Endothelial cell of umbilical vein (primary cell): ENCODE data around the gene ASB11. TPM values are rescaled to one million over a fixed set of nuclear protein-coding genes. Genes with fewer than 3 reads are reported as not detected.

Experiments
- BruUV-seq: library from RNA; stranded (reverse); fragments of 400-500 nt; replicated peaks from 2 replicates; lab custom pipeline; 2021; lab: Mats Ljungman, UMichigan
- CTCF ChIA-PET: fragments of 300-600, 350-600 bp; sonication (Branson Sonifier 250); formaldehyde crosslinking; loops from one replicate; lab custom pipeline; 2021; ENCODE audit warnings: antibody characterized with exemption, inconsistent platforms; lab: Charles Lee
- POLR2A ChIA-PET: fragments of 300-600, 350-600 bp; sonication (Branson Sonifier 250); formaldehyde crosslinking; loops from one replicate; lab custom pipeline; 2021; ENCODE audit warnings: antibody characterized with exemption, inconsistent platforms; lab: Charles Lee
- DNase-seq: peaks from one replicate; pipeline ENCODE4 v3.0.0-alpha.2; 2011; ENCODE audit warnings: low read depth, low spot score
- FAIRE-seq: peaks from 2 replicates; lab custom pipeline; 2011; peaks lifted over from hg19 to GRCh38; lab: Jason Lieb, UNC
- H2AFZ ChIP-seq: 2 replicates; pipeline ENCODE4 v1.6.0; 2012; ENCODE audit warnings: low read depth, low read length, control low read depth, inconsistent platforms
- H3K27ac ChIP-seq: 2 replicates; pipeline ENCODE4 v1.5.1; 2011; ENCODE audit warnings: low read depth, mild to moderate bottlenecking, control low read depth, low read length, moderate library complexity; ENCODE audit not compliant: insufficient read depth
- H3K27me3 ChIP-seq, 2 experiments: 2 replicates each; pipeline versions ENCODE4 v1.6.0 to v1.6.1; 2011; ENCODE audit warnings: low read length in 2 of 2, mixed read lengths in 1 of 2; ENCODE audit not compliant: control insufficient read depth in 2 of 2, insufficient read depth in 2 of 2
- H3K36me3 ChIP-seq, 2 experiments: 2 replicates in 1 of 2; 3 replicates in 1 of 2; pipeline ENCODE4 v1.5.1; 2011; ENCODE audit warnings: low read length in 2 of 2, mild to moderate bottlenecking in 1 of 2, moderate library complexity in 1 of 2; ENCODE audit not compliant: control insufficient read depth in 2 of 2, insufficient read depth in 2 of 2; ENCODE audit errors: extremely low read depth in 1 of 2
- H3K4me1 ChIP-seq: 3 replicates; pipeline ENCODE4 v1.5.1; 2011; ENCODE audit warnings: mild to moderate bottlenecking, low read length; ENCODE audit not compliant: control insufficient read depth, insufficient read depth; ENCODE audit errors: extremely low read depth
- H3K4me2 ChIP-seq: 2 replicates; pipeline ENCODE4 v1.6.1; 2011; ENCODE audit warnings: low read length, control low read depth, mixed read lengths; ENCODE audit not compliant: insufficient read depth
- H3K4me3 ChIP-seq, 3 experiments: fragments of 200-600 bp in 1 of 3; sonication (generic), shearing (Covaris generic) in 1 of 3; replicated peaks in 1 of 3; 2 replicates each; pipeline ENCODE4 v1.5.1; 2011 to 2016; ENCODE audit warnings: control low read depth in 3 of 3, low read length in 3 of 3, mild to moderate bottlenecking in 2 of 3, inconsistent platforms in 1 of 3, low read depth in 1 of 3, moderate library complexity in 1 of 3; ENCODE audit not compliant: insufficient read depth in 1 of 3
- H3K79me2 ChIP-seq: 2 replicates; pipeline ENCODE4 v1.6.0; 2012; ENCODE audit warnings: low read length, inconsistent platforms; ENCODE audit not compliant: control insufficient read depth, insufficient read depth
- H3K9ac ChIP-seq: replicated peaks from 2 replicates; pipeline ENCODE3; 2011; ENCODE audit warnings: low read length, control low read depth; ENCODE audit not compliant: insufficient read depth; ENCODE audit errors: extremely low read depth
- H3K9me1 ChIP-seq: replicated peaks from 3 replicates; pipeline ENCODE4 v1.6.0; 2011; ENCODE audit warnings: mild to moderate bottlenecking, low read length; ENCODE audit not compliant: control insufficient read depth, insufficient read depth; ENCODE audit errors: extremely low read depth
- H3K9me3 ChIP-seq: replicated peaks from 2 replicates; pipeline ENCODE4 v1.5.1; 2012; ENCODE audit warnings: low read length, inconsistent platforms; ENCODE audit not compliant: control insufficient read depth, insufficient read depth
- H4K20me1 ChIP-seq: replicated peaks from 2 replicates; pipeline ENCODE3; 2011; ENCODE audit warnings: mild to moderate bottlenecking, low read length; ENCODE audit not compliant: control insufficient read depth, insufficient read depth; ENCODE audit errors: extremely low read depth
- CTCF ChIP-seq, 2 donors: IDR thresholded peaks; 1 replicate in 1 of 2; 2 replicates in 1 of 2; pipeline ENCODE4 v1.5.1; 2011; ENCODE audit warnings: low read length in 2 of 2, mild to moderate bottlenecking in 2 of 2, moderate library complexity in 2 of 2, control low read depth in 1 of 2, inconsistent platforms in 1 of 2, low read depth in 1 of 2; ENCODE audit not compliant: insufficient read depth in 1 of 2; ENCODE audit errors: extremely low read depth in 1 of 2
- EZH2 ChIP-seq: IDR thresholded peaks from 2 replicates; pipeline ENCODE4 v1.6.1; 2012; ENCODE audit warnings: borderline replicate concordance, low read depth, mild to moderate bottlenecking, moderate library complexity, low read length, inconsistent platforms; ENCODE audit not compliant: severe bottlenecking
- MAX ChIP-seq: IDR thresholded peaks from 2 replicates; pipeline ENCODE4 v1.6.1; 2011; ENCODE audit not compliant: insufficient read depth, insufficient read length
- dilution Hi-C: fragments of 300-500 bp; cut with MboI; formaldehyde crosslinking; loops from one replicate; pipeline ENCODE4 v1.15.0; 2019; ENCODE audit warnings: low sequenced_read_pairs; ENCODE audit not compliant: extremely low pct_ligation_motif_present
- intact Hi-C: fragments of 100-400 bp; cut with micrococcal nuclease; formaldehyde crosslinking; loops from one replicate; pipeline ENCODE4 v1.10.0; 2022
- polyA plus RNA-seq, 4 experiments: library from polyadenylated mRNA; depleted of rRNA in 3 of 4; stranded (reverse) in 3 of 4; unstranded in 1 of 4; fragments of >200 nt; gene quantifications; 2 replicates each; pipeline versions ENCODE4 v1.2.1 to v1.2.3, GENCODE V29; 2011 to 2012; ENCODE audit warnings: missing spikeins in 1 of 4
- total RNA-seq: library from RNA; stranded (reverse); gene quantifications from 2 replicates; pipeline ENCODE4 v1.2.3, GENCODE V29; 2021

Gene ASB11
- total and polyA plus RNA-seq, 2 donors (not counting 3 experiments of a cell fraction or from before 2014, with no cell fraction given): 0.06 to 0.15 TPM

GRCh38 chrX:15271757-15272156, 43.7 kb downstream of the ASB11 start:
- FAIRE-seq (peak; percentile 73), DNase-seq (no peak)
- CTCF ChIA-PET: no interaction called here
- H3K79me2 ChIP-seq: no peaks in the 10 kb centered on the region
- no peaks in the 10 kb centered on the region for H3K9me1 ChIP-seq
- no peaks in the 10 kb centered on the region for H3K9me3 ChIP-seq
- POLR2A ChIA-PET: no interaction called here
- no peaks in the 10 kb centered on the region for H3K36me3 ChIP-seq
- H2AFZ ChIP-seq: no peak overlapping the region
- TF ChIP-seq MAX (no peak), EZH2 (no peak), CTCF (IDR thresholded peaks at IDR 0.05; ENCODE audit: extremely low read depth in 1 of 2, insufficient read depth in 1 of 2, low read depth in 1 of 2, low read length in 2 of 2) (no peak)
- H3K4me2 ChIP-seq: no peak overlapping the region
- dilution Hi-C loops (no loop called here), intact Hi-C loops (no loop called here)
- no peaks in the 10 kb centered on the region for H4K20me1 ChIP-seq
- no TSS peak for BruUV-seq
- no peaks in the 10 kb centered on the region for H3K27me3 ChIP-seq
- peaks cover 4% of the 10 kb centered on the region for H3K4me1 ChIP-seq
- H3K9ac ChIP-seq: no peak overlapping the region
- H3K27ac ChIP-seq: no peak overlapping the region
- H3K4me3 ChIP-seq: no peak overlapping the region
